ENCODE data around the gene PRKAA1. TPM values are rescaled to one million over a fixed set of nuclear protein-coding genes. Genes with fewer than 3 reads are reported as not detected.

The PRKAA1 gene
- total RNA-seq, 1 donor from 2014 or later, result 65.6 TPM

- Mint-ChIP-seq H3K36me3 (ENCODE audit: low read depth, unreplicated experiment) (peaks cover 6% of the 10 kb centered on the region), H3K27me3 (ENCODE audit: low read depth, unreplicated experiment) (no peaks in the 10 kb centered on the region), H3K9me3 (ENCODE audit: unreplicated experiment) (no peaks in the 10 kb centered on the region), H3K4me1 (ENCODE audit: low read depth, unreplicated experiment) (peaks cover 23% of the 10 kb centered on the region), H3K27ac (ENCODE audit: unreplicated experiment) (no peak overlapping the region), H3K4me3 (ENCODE audit: unreplicated experiment) (no peak overlapping the region)
- Histone ChIP-seq H2AFZ (ENCODE audit: low read depth, low read length) (no peak overlapping the region), H3K4me1 (ENCODE audit: insufficient read depth, low read length) (no peaks in the 10 kb centered on the region), H3K79me2 (ENCODE audit: insufficient read depth, low read length) (peaks cover 87% of the 10 kb centered on the region), H3K4me3 (ENCODE audit: insufficient read depth, low read depth, low read length) (no peak overlapping the region), H3K36me3 (ENCODE audit: insufficient read depth, low read length) (peaks cover 6% of the 10 kb centered on the region), H3K27ac (ENCODE audit: low read depth, low read length) (no peak overlapping the region), H3K9me3 (ENCODE audit: insufficient read depth, low read depth, low read length) (no peaks in the 10 kb centered on the region), H3K9ac (ENCODE audit: low read length) (no peak overlapping the region), H3K27me3 (ENCODE audit: insufficient read depth, low read length) (no peaks in the 10 kb centered on the region), H4K20me1 (ENCODE audit: insufficient read depth, low read length) (peaks cover 75% of the 10 kb centered on the region), H3K4me2 (ENCODE audit: low read length) (no peak overlapping the region)
- TF ChIP-seq CTCF (IDR thresholded peaks at IDR 0.05; ENCODE audit: insufficient read depth, low read depth, low read length), result no peak
- no peak for TF ChIP-seq EZH2 (IDR thresholded peaks at IDR 0.05; ENCODE audit: insufficient read depth, low read length)
- FAIRE-seq, result no peak
- no peak for DNase-seq (ENCODE audit: low read depth)
These were observed 18.0 kb downstream of the PRKAA1 start for GRCh38 chr5:40780199-40780598.

GRCh38 chr5:40779561-40779960 is 18.6 kb downstream of the PRKAA1 start:
- no peak for TF ChIP-seq CTCF (IDR thresholded peaks at IDR 0.05; ENCODE audit: insufficient read depth, low read depth, low read length)
- no peak for TF ChIP-seq EZH2 (IDR thresholded peaks at IDR 0.05; ENCODE audit: insufficient read depth, low read length)
- FAIRE-seq (no peak), DNase-seq (ENCODE audit: low read depth) (no peak)
- no peak overlapping the region for H3K4me3 Mint-ChIP-seq (ENCODE audit: unreplicated experiment)
- Histone ChIP-seq H3K36me3 (ENCODE audit: insufficient read depth, low read length) (peaks cover 12% of the 10 kb centered on the region), H3K9ac (ENCODE audit: low read length) (no peak overlapping the region), H3K9me3 (ENCODE audit: insufficient read depth, low read depth, low read length) (no peaks in the 10 kb centered on the region), H4K20me1 (ENCODE audit: insufficient read depth, low read length) (peaks cover 71% of the 10 kb centered on the region), H3K27ac (ENCODE audit: low read depth, low read length) (no peak overlapping the region), H3K27me3 (ENCODE audit: insufficient read depth, low read length) (no peaks in the 10 kb centered on the region), H3K4me3 (ENCODE audit: insufficient read depth, low read depth, low read length) (no peak overlapping the region), H2AFZ (ENCODE audit: low read depth, low read length) (no peak overlapping the region), H3K4me2 (ENCODE audit: low read length) (no peak overlapping the region), H3K4me1 (ENCODE audit: insufficient read depth, low read length) (no peaks in the 10 kb centered on the region), H3K79me2 (ENCODE audit: insufficient read depth, low read length) (peaks cover 81% of the 10 kb centered on the region)
- no peaks in the 10 kb centered on the region for H3K27me3 Mint-ChIP-seq (ENCODE audit: low read depth, unreplicated experiment)
- no peak overlapping the region for H3K27ac Mint-ChIP-seq (ENCODE audit: unreplicated experiment)
- H3K9me3 Mint-ChIP-seq (ENCODE audit: unreplicated experiment), result no peaks in the 10 kb centered on the region
- H3K36me3 Mint-ChIP-seq (ENCODE audit: low read depth, unreplicated experiment), result peaks cover 6% of the 10 kb centered on the region
- peaks cover 22% of the 10 kb centered on the region for H3K4me1 Mint-ChIP-seq (ENCODE audit: low read depth, unreplicated experiment)

DNA sequence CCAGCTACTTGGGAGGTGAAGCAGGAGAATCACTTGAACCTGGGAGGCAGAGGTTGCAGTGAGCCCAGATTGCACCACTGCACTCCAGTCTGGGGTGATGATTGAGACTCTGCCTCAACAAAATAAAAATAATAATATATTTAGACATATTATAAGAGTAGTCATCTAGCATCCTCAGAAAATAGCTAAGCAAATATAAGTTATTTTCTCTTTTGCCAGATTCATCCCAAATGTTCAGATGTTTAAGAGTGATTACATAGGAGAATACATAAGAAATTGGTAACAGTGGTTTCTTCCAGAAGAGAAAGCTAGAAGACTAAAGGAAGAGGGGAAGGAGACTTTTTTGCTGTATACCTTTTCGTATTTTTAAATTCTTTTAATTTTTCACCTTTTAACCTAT is 20.0 kb downstream of the PRKAA1 start:
- no peaks in the 10 kb centered on the region for H3K9me3 Mint-ChIP-seq (ENCODE audit: unreplicated experiment)
- H3K79me2 ChIP-seq (ENCODE audit: insufficient read depth, low read length), result peaks cover 67% of the 10 kb centered on the region
- H3K4me2 ChIP-seq (ENCODE audit: low read length), result no peak overlapping the region
- no peak overlapping the region for H3K27ac ChIP-seq (ENCODE audit: low read depth, low read length)
- peaks cover 65% of the 10 kb centered on the region for H4K20me1 ChIP-seq (ENCODE audit: insufficient read depth, low read length)
- FAIRE-seq (no peak), DNase-seq (ENCODE audit: low read depth) (no peak)
- peaks cover 18% of the 10 kb centered on the region for H3K36me3 ChIP-seq (ENCODE audit: insufficient read depth, low read length)
- peaks cover 16% of the 10 kb centered on the region for H3K4me1 Mint-ChIP-seq (ENCODE audit: low read depth, unreplicated experiment)
- no peaks in the 10 kb centered on the region for H3K27me3 ChIP-seq (ENCODE audit: insufficient read depth, low read length)
- H3K4me1 ChIP-seq (ENCODE audit: insufficient read depth, low read length), result no peaks in the 10 kb centered on the region
- TF ChIP-seq EZH2 (IDR thresholded peaks at IDR 0.05; ENCODE audit: insufficient read depth, low read length), result no peak
- TF ChIP-seq CTCF (IDR thresholded peaks at IDR 0.05; ENCODE audit: insufficient read depth, low read depth, low read length), result no peak
- no peak overlapping the region for H2AFZ ChIP-seq (ENCODE audit: low read depth, low read length)
- H3K9me3 ChIP-seq (ENCODE audit: insufficient read depth, low read depth, low read length), result no peaks in the 10 kb centered on the region
- H3K36me3 Mint-ChIP-seq (ENCODE audit: low read depth, unreplicated experiment), result peaks cover 6% of the 10 kb centered on the region
- no peak overlapping the region for H3K4me3 Mint-ChIP-seq (ENCODE audit: unreplicated experiment)
- H3K4me3 ChIP-seq (ENCODE audit: insufficient read depth, low read depth, low read length), result no peak overlapping the region
- no peak overlapping the region for H3K9ac ChIP-seq (ENCODE audit: low read length)
- H3K27ac Mint-ChIP-seq (ENCODE audit: unreplicated experiment), result no peak overlapping the region
- H3K27me3 Mint-ChIP-seq (ENCODE audit: low read depth, unreplicated experiment), result no peaks in the 10 kb centered on the region

Data from astrocyte (in vitro differentiated cells and primary cell).